Calu3 (cell line): ENCODE data around the gene SRSF11. TPM values are rescaled to one million over a fixed set of nuclear protein-coding genes. Genes with fewer than 3 reads are reported as not detected.
"Not testable (repeated sequence)": the region's sequence is repeated elsewhere in the genome, so short reads cannot be mapped to it uniquely, and the experiment has no call there.

ENCODE experiments used
- BruUV-seq: library from RNA; stranded (reverse); fragments of 400-500 nt; replicated peaks from 2 replicates; lab custom pipeline; 2021; lab: Mats Ljungman, UMichigan
- CTCF ChIA-PET: fragments of 300-600 bp; sonication (Branson Sonifier 250); formaldehyde crosslinking; loops from one replicate; lab custom pipeline; 2022; ENCODE audit warnings: antibody characterized with exemption; lab: Charles Lee
- DNase-seq: peaks from one replicate; pipeline ENCODE4 v3.0.0; 2022
- H3K27ac Mint-ChIP-seq: one replicate; pipeline ENCODE4 v1.8.0; 2022; ENCODE audit warnings: mixed read lengths; ENCODE audit not compliant: unreplicated experiment
- H3K27me3 Mint-ChIP-seq: one replicate; pipeline ENCODE4 v1.8.0; 2022; ENCODE audit warnings: mixed read lengths; ENCODE audit not compliant: unreplicated experiment
- H3K36me3 Mint-ChIP-seq: one replicate; pipeline ENCODE4 v1.8.0; 2022; ENCODE audit warnings: mild to moderate bottlenecking, moderate library complexity, mixed read lengths; ENCODE audit not compliant: insufficient read depth, unreplicated experiment
- H3K4me1 Mint-ChIP-seq: one replicate; pipeline ENCODE4 v1.8.0; 2022; ENCODE audit warnings: mild to moderate bottlenecking, low read depth, mixed read lengths; ENCODE audit not compliant: unreplicated experiment
- H3K4me3 Mint-ChIP-seq: one replicate; pipeline ENCODE4 v1.8.0; 2022; ENCODE audit warnings: mild to moderate bottlenecking, low read depth, moderate library complexity, mixed read lengths; ENCODE audit not compliant: unreplicated experiment
- H3K9me3 Mint-ChIP-seq: one replicate; pipeline ENCODE4 v1.8.0; 2022; ENCODE audit warnings: low read depth, mixed read lengths; ENCODE audit not compliant: unreplicated experiment
- CTCF ChIP-seq: fragments of 200-600 bp; IDR thresholded peaks from one replicate; pipeline ENCODE4 v1.8.0; 2022; ENCODE audit warnings: antibody characterized with exemption; ENCODE audit not compliant: unreplicated experiment
- intact Hi-C: fragments of 100-400 bp; cut with micrococcal nuclease; formaldehyde crosslinking; loops from one replicate; pipeline ENCODE4 v1.10.0; 2022; ENCODE audit not compliant: unreplicated experiment
- total RNA-seq: library from RNA; stranded (reverse); gene quantifications from 2 replicates; pipeline ENCODE4 v1.2.3, GENCODE V29; 2022

The SRSF11 gene
- total RNA-seq, 1 experiment from 2014 or later = 143 TPM

- CTCF ChIA-PET = interaction anchor here (0.7 kb wide), 2 partner anchors 15 to 451 kb away, joined by 3 read pairs; no protein-coding TSS in a partner anchor
- no peaks in the 10 kb centered on the region for H3K9me3 Mint-ChIP-seq
- H3K4me1 Mint-ChIP-seq = peaks cover 24% of the 10 kb centered on the region
- TF ChIP-seq CTCF = no peak
- TSS peak; percentile 59 for BruUV-seq
- peak overlapping the region; percentile 92 for H3K27ac Mint-ChIP-seq
- H3K36me3 Mint-ChIP-seq = peaks cover 36% of the 10 kb centered on the region
- no peak for DNase-seq
- intact Hi-C loops = no loop called here
- H3K4me3 Mint-ChIP-seq = peak overlapping the region; percentile 92
- H3K27me3 Mint-ChIP-seq = no peaks in the 10 kb centered on the region
These were observed 16.1 kb upstream of the SRSF11 start for GRCh38 chr1:70205071-70205433.

GRCh38 chr1:70205434-70206118 lies 15.6 kb upstream of the SRSF11 start, which contains the start of gene LRRC40:
Gene LRRC40 (minus strand): TSS chr1:70205579. CDS start chr1:70205540, 39 bp downstream.
- Mint-ChIP-seq H3K4me1 (peaks cover 24% of the 10 kb centered on the region), H3K27me3 (no peaks in the 10 kb centered on the region), H3K27ac (peak within 1 kb of the TSS; percentile 92), H3K4me3 (peak within 1 kb of the TSS; percentile 92), H3K36me3 (peaks cover 36% of the 10 kb centered on the region), H3K9me3 (no peaks in the 10 kb centered on the region)
- BruUV-seq = TSS peak; percentile 68
- TF ChIP-seq CTCF = no peak
- CTCF ChIA-PET = no interaction called here
- intact Hi-C loops = no loop called here
- DNase-seq = peak; percentile 94

- peaks cover 24% of the 10 kb centered on the region for H3K4me1 Mint-ChIP-seq
- H3K36me3 Mint-ChIP-seq = peaks cover 36% of the 10 kb centered on the region
- CTCF ChIA-PET = interaction anchor here (0.7 kb wide), 2 partner anchors 67 to 245 kb away, joined by 3 to 4 read pairs; no protein-coding TSS in a partner anchor
- H3K27ac Mint-ChIP-seq = peak overlapping the region; percentile 92
- H3K9me3 Mint-ChIP-seq, DNase-seq, H3K27me3 Mint-ChIP-seq, intact Hi-C loops, BruUV-seq: not testable (repeated sequence)
- H3K4me3 Mint-ChIP-seq = peak overlapping the region; percentile 92
These were observed 14.3 kb upstream of the SRSF11 start for GRCh38 chr1:70206833-70207232.

GRCh38 chr1:70207492-70207891 lies 13.7 kb upstream of the SRSF11 start:
- no peak overlapping the region for H3K27ac Mint-ChIP-seq
- no TSS peak for BruUV-seq
- H3K36me3 Mint-ChIP-seq = peaks cover 36% of the 10 kb centered on the region
- CTCF ChIA-PET = no interaction called here
- H3K4me1 Mint-ChIP-seq = peaks cover 24% of the 10 kb centered on the region
- H3K9me3 Mint-ChIP-seq = no peaks in the 10 kb centered on the region
- no peak overlapping the region for H3K4me3 Mint-ChIP-seq
- TF ChIP-seq CTCF = no peak
- intact Hi-C loops = no loop called here
- no peaks in the 10 kb centered on the region for H3K27me3 Mint-ChIP-seq
- no peak for DNase-seq

GRCh38 chr1:70208292-70208691 lies 12.9 kb upstream of the SRSF11 start:
- no peak for TF ChIP-seq CTCF
- CTCF ChIA-PET = no interaction called here
- Mint-ChIP-seq H3K27ac (no peak overlapping the region), H3K36me3 (peaks cover 36% of the 10 kb centered on the region), H3K4me1 (peaks cover 22% of the 10 kb centered on the region), H3K4me3 (no peak overlapping the region), H3K9me3 (no peaks in the 10 kb centered on the region), H3K27me3 (no peaks in the 10 kb centered on the region)
- no peak for DNase-seq
- no TSS peak for BruUV-seq
- intact Hi-C loops = no loop called here
